ENCODE results near the gene GAGE13.
"Not testable (repeated sequence)": the region's sequence is repeated elsewhere in the genome, so short reads cannot be mapped to it uniquely, and the experiment has no call there.

Gene GAGE13

GRCh38 chrX:49331282-49331681 lies at the start of gene GAGE13:
GAGE13 (plus strand) TSS chrX:49331582; CDS start chrX:49332738, 1,156 bp downstream.
- not testable (repeated sequence) for H3K27me3 ChIP-seq (ENCODE audit: low read length); H2AFZ ChIP-seq (ENCODE audit: low read depth, low read length, severe bottlenecking); H4K20me1 ChIP-seq (ENCODE audit: low read depth, low read length); H3K9me2 ChIP-seq (replicated peaks; ENCODE audit: insufficient read depth, low read length); H3K27ac ChIP-seq (ENCODE audit: low read depth, low read length); H3K36me3 ChIP-seq (ENCODE audit: low read length); H3K4me3 ChIP-seq (ENCODE audit: insufficient read depth, low read length, poor library complexity, severe bottlenecking); H3K9ac ChIP-seq (ENCODE audit: low read length); H3K4me2 ChIP-seq (ENCODE audit: low read depth, low read length, poor library complexity, severe bottlenecking); H3K79me2 ChIP-seq (ENCODE audit: insufficient read depth, low read length); H3K9me3 ChIP-seq (ENCODE audit: insufficient read depth, low read length); H3F3A ChIP-seq (ENCODE audit: insufficient read depth)

DNA sequence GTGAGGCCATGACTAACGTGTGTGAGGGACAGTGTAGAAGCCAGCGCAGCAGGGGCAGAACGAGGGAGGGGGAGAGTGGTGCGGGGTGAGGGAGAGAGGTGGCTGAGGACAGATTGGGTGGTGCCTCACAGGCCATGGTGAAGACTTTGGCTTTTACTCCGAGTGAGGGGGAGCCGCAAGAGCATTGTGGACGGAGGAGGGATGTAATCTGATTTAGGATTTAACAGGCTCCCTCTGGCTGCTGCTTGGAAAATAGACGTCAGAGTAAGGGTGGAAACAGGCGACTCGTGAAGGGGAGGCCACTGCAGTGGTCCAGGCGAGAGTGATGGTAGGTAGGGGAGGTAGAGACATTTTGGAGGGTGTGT lies 48.8 kb upstream of the GAGE13 start:
- Histone ChIP-seq H3K27me3 (ENCODE audit: low read length) (no peaks in the 10 kb centered on the region), H4K20me1 (ENCODE audit: low read depth, low read length) (no peaks in the 10 kb centered on the region), H3K4me2 (ENCODE audit: low read depth, low read length, poor library complexity, severe bottlenecking) (no peak overlapping the region), H3K27ac (ENCODE audit: low read depth, low read length) (no peak overlapping the region), H3K9me3 (ENCODE audit: insufficient read depth, low read length) (no peaks in the 10 kb centered on the region), H3K9me2 (replicated peaks; ENCODE audit: insufficient read depth, low read length) (no peaks in the 10 kb centered on the region), H3K4me3 (ENCODE audit: insufficient read depth, low read length, poor library complexity, severe bottlenecking) (no peak overlapping the region), H3K79me2 (ENCODE audit: insufficient read depth, low read length) (no peaks in the 10 kb centered on the region), H3F3A (ENCODE audit: insufficient read depth) (no peaks in the 10 kb centered on the region), H3K9ac (ENCODE audit: low read length) (no peak overlapping the region), H2AFZ (ENCODE audit: low read depth, low read length, severe bottlenecking) (no peak overlapping the region), H3K36me3 (ENCODE audit: low read length) (no peaks in the 10 kb centered on the region)
- no peak for TF ChIP-seq EZH2phosphoT487 (conservative IDR thresholded peaks at IDR 0.05; ENCODE audit: low read length)
- no peak for TF ChIP-seq CTCF (IDR thresholded peaks at IDR 0.05; ENCODE audit: insufficient read depth, low read length, poor library complexity, severe bottlenecking)

DNA sequence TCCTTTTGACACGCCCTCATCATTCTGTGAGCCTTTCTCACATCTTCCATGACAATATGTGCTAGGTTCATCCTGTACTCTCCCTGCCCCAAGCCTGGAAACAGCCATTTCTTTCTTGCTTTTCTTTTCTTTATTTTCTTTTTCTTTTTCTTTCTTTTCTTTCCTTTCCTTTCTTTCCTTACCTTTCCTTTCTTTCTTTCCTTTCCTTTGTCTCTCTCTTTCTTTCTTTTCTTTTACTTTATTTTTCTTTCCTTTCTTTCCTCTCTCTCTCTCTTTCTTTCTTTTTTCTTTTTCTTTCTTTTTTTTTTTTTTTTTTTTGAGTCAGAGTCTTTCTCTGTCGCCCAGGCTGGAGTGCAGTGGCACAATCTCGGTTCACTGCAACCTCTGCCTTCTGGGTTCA lies 47.2 kb upstream of the GAGE13 start:
- H4K20me1 ChIP-seq (ENCODE audit: low read depth, low read length) = no peaks in the 10 kb centered on the region
- no peak overlapping the region for H2AFZ ChIP-seq (ENCODE audit: low read depth, low read length, severe bottlenecking)
- no peaks in the 10 kb centered on the region for H3K79me2 ChIP-seq (ENCODE audit: insufficient read depth, low read length)
- H3K9ac ChIP-seq (ENCODE audit: low read length) = no peak overlapping the region
- no peaks in the 10 kb centered on the region for H3K9me2 ChIP-seq (replicated peaks; ENCODE audit: insufficient read depth, low read length)
- no peaks in the 10 kb centered on the region for H3F3A ChIP-seq (ENCODE audit: insufficient read depth)
- no peak for TF ChIP-seq EZH2phosphoT487 (conservative IDR thresholded peaks at IDR 0.05; ENCODE audit: low read length)
- no peak for TF ChIP-seq CTCF (IDR thresholded peaks at IDR 0.05; ENCODE audit: insufficient read depth, low read length, poor library complexity, severe bottlenecking)
- no peaks in the 10 kb centered on the region for H3K9me3 ChIP-seq (ENCODE audit: insufficient read depth, low read length)
- no peak overlapping the region for H3K4me3 ChIP-seq (ENCODE audit: insufficient read depth, low read length, poor library complexity, severe bottlenecking)
- no peak overlapping the region for H3K4me2 ChIP-seq (ENCODE audit: low read depth, low read length, poor library complexity, severe bottlenecking)
- no peaks in the 10 kb centered on the region for H3K27me3 ChIP-seq (ENCODE audit: low read length)
- no peaks in the 10 kb centered on the region for H3K36me3 ChIP-seq (ENCODE audit: low read length)
- H3K27ac ChIP-seq (ENCODE audit: low read depth, low read length) = no peak overlapping the region

DNA sequence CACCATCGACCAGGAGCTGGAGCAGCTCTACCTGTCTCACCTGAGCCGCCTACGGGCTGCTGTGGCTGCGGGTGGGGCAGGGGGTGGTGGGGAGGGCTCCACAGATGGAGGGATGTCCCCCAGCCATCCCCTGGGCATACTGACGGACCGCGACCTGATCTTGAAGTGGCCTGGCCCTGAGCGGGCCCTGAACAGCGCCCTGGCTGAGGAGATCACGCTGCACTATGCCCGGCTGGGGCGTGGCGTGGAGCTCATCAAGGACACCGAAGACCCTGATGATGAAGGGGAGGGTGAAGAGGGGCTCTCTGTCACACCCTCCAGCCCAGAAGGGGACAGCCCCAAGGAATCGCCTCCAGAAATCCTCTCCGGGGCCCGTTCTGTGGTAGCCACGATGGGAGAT lies 45.2 kb upstream of the GAGE13 start:
- H3K27me3 ChIP-seq (ENCODE audit: low read length) = no peaks in the 10 kb centered on the region
- no peak overlapping the region for H3K27ac ChIP-seq (ENCODE audit: low read depth, low read length)
- H3K4me3 ChIP-seq (ENCODE audit: insufficient read depth, low read length, poor library complexity, severe bottlenecking) = no peak overlapping the region
- no peak overlapping the region for H3K4me2 ChIP-seq (ENCODE audit: low read depth, low read length, poor library complexity, severe bottlenecking)
- H3K9ac ChIP-seq (ENCODE audit: low read length) = no peak overlapping the region
- H3K79me2 ChIP-seq (ENCODE audit: insufficient read depth, low read length) = no peaks in the 10 kb centered on the region
- no peak for TF ChIP-seq EZH2phosphoT487 (conservative IDR thresholded peaks at IDR 0.05; ENCODE audit: low read length)
- TF ChIP-seq CTCF (IDR thresholded peaks at IDR 0.05; ENCODE audit: insufficient read depth, low read length, poor library complexity, severe bottlenecking) = no peak
- no peaks in the 10 kb centered on the region for H3K9me2 ChIP-seq (replicated peaks; ENCODE audit: insufficient read depth, low read length)
- H4K20me1 ChIP-seq (ENCODE audit: low read depth, low read length) = no peaks in the 10 kb centered on the region
- H3K9me3 ChIP-seq (ENCODE audit: insufficient read depth, low read length) = no peaks in the 10 kb centered on the region
- H3K36me3 ChIP-seq (ENCODE audit: low read length) = no peaks in the 10 kb centered on the region
- H2AFZ ChIP-seq (ENCODE audit: low read depth, low read length, severe bottlenecking) = no peak overlapping the region
- H3F3A ChIP-seq (ENCODE audit: insufficient read depth) = no peaks in the 10 kb centered on the region

Measured in SU-DHL-6 (cell line).